ENCODE data around the gene CNTNAP2. TPM values are rescaled to one million over a fixed set of nuclear protein-coding genes. Genes with fewer than 3 reads are reported as not detected.

CNTNAP2 gene
- total and polyA plus RNA-seq, 9 of the 15 experiments (the other 6 are each of a cell fraction or from before 2014, with no cell fraction given) = 0.04 to 0.62 (median 0.09) TPM; not detected in 4

GRCh38 chr7:147052818-147053217 lies 936.2 kb downstream of the CNTNAP2 start:
- Histone ChIP-seq H2AFZ (ENCODE audit: low read depth, low read length) (no peak overlapping the region), H3K27me3 (ENCODE audit: control insufficient read depth in 2 of 2, insufficient read depth in 2 of 2, low read length in 2 of 2) (no peaks in the 10 kb centered on the region), H3K9me1 (ENCODE audit: control insufficient read depth, insufficient read depth, low read length) (no peaks in the 10 kb centered on the region), H3K4me1 (replicated peaks in 1 of 2; ENCODE audit: control insufficient read depth in 2 of 2, insufficient read depth in 2 of 2, low read length in 2 of 2) (no peaks in the 10 kb centered on the region), H3K9ac (ENCODE audit: insufficient read depth in 1 of 2, low read depth in 2 of 2, low read length in 2 of 2) (no peak overlapping the region), H3K4me3 (no peak overlapping the region), H3K79me2 (ENCODE audit: control insufficient read depth, insufficient read depth, low read length) (no peaks in the 10 kb centered on the region), H4K20me1 (replicated peaks; ENCODE audit: control insufficient read depth, insufficient read depth, low read length) (no peaks in the 10 kb centered on the region), H3K27ac (ENCODE audit: extremely low read depth, low read depth, low read length) (no peak overlapping the region), H3K9me3 (replicated peaks; ENCODE audit: control insufficient read depth, insufficient read depth, low read depth, low read length) (no peaks in the 10 kb centered on the region; the same call in 1 of the 2 replicates), H3K36me3 (ENCODE audit: control insufficient read depth, insufficient read depth, low read length) (no peaks in the 10 kb centered on the region), H3K4me2 (ENCODE audit: insufficient read depth, low read length) (no peak overlapping the region)
- FAIRE-seq (no peak), DNase-seq (ENCODE audit: extremely low read depth in 1 of 4, low spot score in 3 of 4) (no peak), ATAC-seq (no peak)
- ChIA-PET CTCF (ENCODE audit: low intra/inter-chr PET ratio) (no interaction called here), POLR2A (no interaction called here)
- intact Hi-C loops (cut with micrococcal nuclease) = no loop called here
- in situ Hi-C loops (cut with MboI) = no loop called here
- no TSS peak for BruUV-seq (replicated peaks)
- TF ChIP-seq ZNF24 (IDR thresholded peaks at IDR 0.05) = no peak
- TF ChIP-seq SETDB1 (IDR thresholded peaks at IDR 0.05; ENCODE audit: low read length) = no peak
- no peak for TF ChIP-seq ZC3H4 (CRISPR knock-in tag; IDR thresholded peaks at IDR 0.05; ENCODE audit: borderline replicate concordance)
- TF ChIP-seq ILF3 (IDR thresholded peaks at IDR 0.05; ENCODE audit: borderline replicate concordance) = no peak
- no peak for TF ChIP-seq SAFB2 (IDR thresholded peaks at IDR 0.05; ENCODE audit: borderline replicate concordance, low read depth, low read length, severe bottlenecking)
- TF ChIP-seq YY1 (IDR thresholded peaks at IDR 0.05; ENCODE audit: borderline replicate concordance in 1 of 3, control insufficient read depth in 1 of 3, extremely low read depth in 1 of 3, insufficient read depth in 3 of 3, insufficient read length in 1 of 3, insufficient replicate concordance in 2 of 3, low read depth in 1 of 3, low read length in 2 of 3) = no peak
- TF ChIP-seq ZNF507 (tag; conservative IDR thresholded peaks at IDR 0.05) = no peak
- TF ChIP-seq PTBP1 (IDR thresholded peaks at IDR 0.05; ENCODE audit: low read depth, low read length) = no peak
- TF ChIP-seq U2AF1 (optimal IDR thresholded peaks at IDR 0.05; ENCODE audit: low read depth, low read length) = no peak
